Sigmoid colon (tissue), 7 donors: ENCODE measurements around the gene OR9G4. TPM values are rescaled to one million over a fixed set of nuclear protein-coding genes. Genes with fewer than 3 reads are reported as not detected.

Experiments
- DNase-seq: peaks from one replicate; pipeline ENCODE4 v3.0.0-alpha.2; 2019
- H3K27ac ChIP-seq, 4 donors: fragments of 200-600 bp; sonication (generic); one replicate each; pipeline ENCODE4 v1.5.1; 2016 to 2019; ENCODE audit warnings: mild to moderate bottlenecking in 1 of 4
- H3K27me3 ChIP-seq, 3 donors: fragments of 200-600 bp; sonication (generic); one replicate each; pipeline ENCODE4 v1.5.1; 2019; ENCODE audit warnings: mild to moderate bottlenecking in 1 of 3
- H3K36me3 ChIP-seq, 4 donors: fragments of 200-600 bp; sonication (generic); one replicate each; pipeline ENCODE4 v1.5.1; 2016 to 2019
- H3K4me1 ChIP-seq, 4 donors: fragments of 200-600 bp; sonication (generic); one replicate each; pipeline ENCODE4 v1.5.1; 2017 to 2019
- H3K4me3 ChIP-seq, 4 donors: fragments of 200-600 bp; sonication (generic); one replicate each; pipeline ENCODE4 v1.5.1; 2017 to 2019; ENCODE audit warnings: mild to moderate bottlenecking in 2 of 4, moderate library complexity in 1 of 4
- H3K9me3 ChIP-seq, 4 donors: fragments of 200-600 bp in 3 of 4; sonication (generic) in 3 of 4; one replicate each; pipeline versions ENCODE4 v1.5.1 to v1.6.1; 2013 to 2019
- EP300 ChIP-seq, 4 donors: sonication (generic); formaldehyde crosslinking; IDR thresholded peaks; one replicate each; pipeline ENCODE4 v1.6.1; 2017; ENCODE audit warnings: antibody characterized with exemption in 4 of 4
- POLR2A ChIP-seq, 2 donors: fragments of 450-650 bp; IDR thresholded peaks; one replicate each; pipeline ENCODE4 v1.6.1; 2016; ENCODE audit warnings: antibody characterized with exemption in 2 of 2, mild to moderate bottlenecking in 2 of 2, moderate library complexity in 2 of 2
- POLR2AphosphoS5 ChIP-seq, 4 donors: sonication (generic); formaldehyde crosslinking; IDR thresholded peaks; one replicate each; pipeline ENCODE4 v1.6.1; 2017; ENCODE audit warnings: antibody characterized with exemption in 4 of 4
- WGBS, 2 donors: extraction: QIAGEN DNeasy Blood & Tissue Kit; methylation state at CpG; one replicate each; pipeline ENCODE4 v1.1.7; 2013; 5-methylcytosine and 5-hydroxymethylcytosine counted together
- intact Hi-C: fragments of 100-400 bp; cut with DNase I; formaldehyde crosslinking; loops from one replicate; pipeline ENCODE4 v1.15.1; 2023
- polyA plus RNA-seq, 3 donors: library from polyadenylated mRNA; stranded (reverse); fragments of 200-250 nt; gene quantifications; one replicate each; pipeline ENCODE4 v1.2.3, GENCODE V29; 2013
- total RNA-seq, 4 donors: library from RNA; depleted of rRNA; stranded (reverse); fragments of >200 nt; gene quantifications; one replicate each; pipeline ENCODE4 v1.1.0, GENCODE V29; 2016
- TF ChIP-seq, protein P1 (sequence below), 4 experiments: fragments of 450-650 bp in 3 of 4; fragments of 200-600 bp in 1 of 4; IDR thresholded peaks; one replicate each; pipeline ENCODE4 v1.5.1; 2016 to 2019; ENCODE audit warnings: antibody characterized with exemption in 4 of 4, mild to moderate bottlenecking in 3 of 4, moderate library complexity in 2 of 4
- donor health status: healthy with polysubstance abuse.
- donor health status: Bipolar disorder and iron deficiency.
- donor health status: healthy.

The OR9G4 gene
- total and polyA plus RNA-seq, 7 donors: not detected

- TF ChIP-seq POLR2AphosphoS5 (IDR thresholded peaks at IDR 0.05) (no peak), EP300 (IDR thresholded peaks at IDR 0.05) (no peak), POLR2A (IDR thresholded peaks at IDR 0.05) (no peak)
- TF ChIP-seq, protein P1, sequence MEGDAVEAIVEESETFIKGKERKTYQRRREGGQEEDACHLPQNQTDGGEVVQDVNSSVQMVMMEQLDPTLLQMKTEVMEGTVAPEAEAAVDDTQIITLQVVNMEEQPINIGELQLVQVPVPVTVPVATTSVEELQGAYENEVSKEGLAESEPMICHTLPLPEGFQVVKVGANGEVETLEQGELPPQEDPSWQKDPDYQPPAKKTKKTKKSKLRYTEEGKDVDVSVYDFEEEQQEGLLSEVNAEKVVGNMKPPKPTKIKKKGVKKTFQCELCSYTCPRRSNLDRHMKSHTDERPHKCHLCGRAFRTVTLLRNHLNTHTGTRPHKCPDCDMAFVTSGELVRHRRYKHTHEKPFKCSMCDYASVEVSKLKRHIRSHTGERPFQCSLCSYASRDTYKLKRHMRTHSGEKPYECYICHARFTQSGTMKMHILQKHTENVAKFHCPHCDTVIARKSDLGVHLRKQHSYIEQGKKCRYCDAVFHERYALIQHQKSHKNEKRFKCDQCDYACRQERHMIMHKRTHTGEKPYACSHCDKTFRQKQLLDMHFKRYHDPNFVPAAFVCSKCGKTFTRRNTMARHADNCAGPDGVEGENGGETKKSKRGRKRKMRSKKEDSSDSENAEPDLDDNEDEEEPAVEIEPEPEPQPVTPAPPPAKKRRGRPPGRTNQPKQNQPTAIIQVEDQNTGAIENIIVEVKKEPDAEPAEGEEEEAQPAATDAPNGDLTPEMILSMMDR (IDR thresholded peaks at IDR 0.05): no peak
- no peak overlapping the region for H3K4me3 ChIP-seq
- intact Hi-C loops: no loop called here
- WGBS, 2 donors: 80 to 84% methylated on average over 4 of the region's 4 CpGs
- H3K27ac ChIP-seq: no peak overlapping the region
- no peaks in the 10 kb centered on the region for H3K9me3 ChIP-seq
- H3K27me3 ChIP-seq: no peaks in the 10 kb centered on the region
- no peaks in the 10 kb centered on the region for H3K36me3 ChIP-seq
- DNase-seq: no peak
- H3K4me1 ChIP-seq: no peaks in the 10 kb centered on the region
These were observed 28.0 kb downstream of the OR9G4 start for GRCh38 chr11:56720513-56720912.

- no peak for DNase-seq
- H3K4me3 ChIP-seq: no peak overlapping the region
- intact Hi-C loops: no loop called here
- 18 to 63% methylated on average over 6 of the region's 6 CpGs for WGBS, 2 donors
- no peaks in the 10 kb centered on the region for H3K4me1 ChIP-seq
- no peaks in the 10 kb centered on the region for H3K27me3 ChIP-seq
- TF ChIP-seq POLR2A (IDR thresholded peaks at IDR 0.05) (no peak), POLR2AphosphoS5 (IDR thresholded peaks at IDR 0.05) (no peak), EP300 (IDR thresholded peaks at IDR 0.05) (no peak)
- TF ChIP-seq, protein P1 (IDR thresholded peaks at IDR 0.05): no peak
- no peaks in the 10 kb centered on the region for H3K9me3 ChIP-seq
- H3K27ac ChIP-seq: no peak overlapping the region
- no peaks in the 10 kb centered on the region for H3K36me3 ChIP-seq
These were observed 32.1 kb downstream of the OR9G4 start for GRCh38 chr11:56716379-56716854.

DNA sequence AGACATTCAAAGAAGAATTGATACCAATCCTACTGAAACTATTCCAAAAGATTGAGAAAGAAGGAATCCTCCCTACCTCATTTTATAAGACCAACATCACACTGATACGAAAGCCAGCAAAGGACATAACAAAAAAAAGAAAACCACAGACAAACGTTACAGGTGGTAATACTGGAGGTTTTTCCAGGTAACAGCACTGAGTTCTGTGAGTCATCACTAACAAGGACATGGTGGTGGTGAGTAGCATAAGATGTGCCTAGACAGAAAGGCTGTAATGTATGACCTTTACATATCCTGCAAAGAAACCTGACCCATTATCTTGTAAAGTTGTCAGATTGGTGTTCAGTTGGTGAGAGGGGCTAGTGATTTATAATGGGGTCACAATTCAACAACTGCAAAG, 34.3 kb downstream of the OR9G4 start:
- Histone ChIP-seq H3K4me1 (no peaks in the 10 kb centered on the region), H3K27ac (no peak overlapping the region), H3K9me3 (no peaks in the 10 kb centered on the region), H3K36me3 (no peaks in the 10 kb centered on the region), H3K4me3 (no peak overlapping the region), H3K27me3 (no peaks in the 10 kb centered on the region)
- WGBS, 2 donors: 73 to 75% methylated on average over 2 of the region's 2 CpGs
- intact Hi-C loops: no loop called here
- TF ChIP-seq POLR2AphosphoS5 (IDR thresholded peaks at IDR 0.05): no peak
- TF ChIP-seq, protein P1 (IDR thresholded peaks at IDR 0.05): no peak
- TF ChIP-seq POLR2A (IDR thresholded peaks at IDR 0.05): no peak
- no peak for TF ChIP-seq EP300 (IDR thresholded peaks at IDR 0.05)
- DNase-seq: no peak

GRCh38 chr11:56706486-56706885, 42.0 kb downstream of the OR9G4 start:
- intact Hi-C loops: no loop called here
- Histone ChIP-seq H3K4me3 (no peak overlapping the region), H3K9me3 (no peaks in the 10 kb centered on the region), H3K4me1 (no peaks in the 10 kb centered on the region), H3K36me3 (no peaks in the 10 kb centered on the region), H3K27me3 (no peaks in the 10 kb centered on the region), H3K27ac (no peak overlapping the region)
- WGBS, 2 donors: 92 to 98% methylated on average over 2 of the region's 2 CpGs
- no peak for DNase-seq
- TF ChIP-seq, protein P1 (IDR thresholded peaks at IDR 0.05): no peak
- TF ChIP-seq POLR2AphosphoS5 (IDR thresholded peaks at IDR 0.05) (no peak), EP300 (IDR thresholded peaks at IDR 0.05) (no peak), POLR2A (IDR thresholded peaks at IDR 0.05) (no peak)

DNA sequence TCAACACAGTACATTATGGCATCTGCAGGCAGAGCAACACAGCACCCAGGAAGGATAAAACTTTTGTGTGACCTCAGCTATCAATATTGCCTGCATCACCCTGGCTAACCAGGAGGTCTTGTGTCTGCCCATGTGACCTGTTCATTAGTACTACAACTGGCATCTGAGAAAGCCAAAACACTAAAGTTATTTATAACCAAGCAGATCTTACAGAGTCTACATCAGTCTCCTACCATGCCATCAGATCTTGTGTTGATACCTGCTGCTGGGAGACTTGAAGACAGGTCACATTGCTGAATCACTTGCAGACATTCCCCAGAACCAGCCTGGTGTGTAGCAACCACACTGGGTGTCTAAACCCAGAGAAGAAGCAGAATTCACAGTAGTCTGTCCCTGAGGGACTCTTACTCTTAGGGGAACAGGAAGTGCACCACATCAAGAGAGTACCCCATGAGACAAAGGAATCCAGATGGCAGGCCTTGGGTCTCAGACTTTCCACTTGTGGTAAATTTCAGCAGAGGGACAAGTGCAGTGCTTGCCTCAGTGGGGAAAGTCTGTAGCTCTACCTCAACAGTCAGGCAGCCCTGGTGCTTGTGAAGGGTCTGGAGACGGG, 42.6 kb downstream of the OR9G4 start:
- Histone ChIP-seq H3K9me3 (no peaks in the 10 kb centered on the region), H3K27ac (no peak overlapping the region), H3K27me3 (no peaks in the 10 kb centered on the region), H3K36me3 (no peaks in the 10 kb centered on the region), H3K4me1 (no peaks in the 10 kb centered on the region), H3K4me3 (no peak overlapping the region)
- intact Hi-C loops: no loop called here
- no peak for TF ChIP-seq POLR2A (IDR thresholded peaks at IDR 0.05)
- TF ChIP-seq, protein P1 (IDR thresholded peaks at IDR 0.05): no peak
- TF ChIP-seq EP300 (IDR thresholded peaks at IDR 0.05): no peak
- DNase-seq: no peak
- 65% methylated on average over 1 of the region's 1 CpG for whole genome bisulfite sequencing, 2 donors
